ENCODE results near the gene NFATC3.

DNA sequence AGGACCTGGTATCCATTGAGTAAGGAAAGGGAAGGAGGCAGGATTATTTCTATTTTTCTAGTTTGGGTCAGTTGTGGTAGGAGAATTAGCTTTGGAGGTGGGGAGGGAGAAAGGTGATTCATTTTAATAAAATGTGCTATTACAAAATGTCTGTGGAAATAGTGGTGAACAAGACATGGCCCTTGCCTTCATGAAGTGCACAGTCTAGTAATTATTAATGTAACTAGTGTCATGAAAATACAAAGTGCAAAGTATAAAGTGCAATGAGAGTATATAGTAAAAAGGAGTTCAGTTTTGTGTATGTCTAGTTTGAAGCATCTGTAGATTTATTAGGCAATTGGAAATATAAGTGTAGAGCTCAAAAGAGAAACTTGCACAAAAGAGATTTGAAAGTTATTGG is 11.9 kb downstream of the NFATC3 start:
- TF ChIP-seq, protein P1, sequence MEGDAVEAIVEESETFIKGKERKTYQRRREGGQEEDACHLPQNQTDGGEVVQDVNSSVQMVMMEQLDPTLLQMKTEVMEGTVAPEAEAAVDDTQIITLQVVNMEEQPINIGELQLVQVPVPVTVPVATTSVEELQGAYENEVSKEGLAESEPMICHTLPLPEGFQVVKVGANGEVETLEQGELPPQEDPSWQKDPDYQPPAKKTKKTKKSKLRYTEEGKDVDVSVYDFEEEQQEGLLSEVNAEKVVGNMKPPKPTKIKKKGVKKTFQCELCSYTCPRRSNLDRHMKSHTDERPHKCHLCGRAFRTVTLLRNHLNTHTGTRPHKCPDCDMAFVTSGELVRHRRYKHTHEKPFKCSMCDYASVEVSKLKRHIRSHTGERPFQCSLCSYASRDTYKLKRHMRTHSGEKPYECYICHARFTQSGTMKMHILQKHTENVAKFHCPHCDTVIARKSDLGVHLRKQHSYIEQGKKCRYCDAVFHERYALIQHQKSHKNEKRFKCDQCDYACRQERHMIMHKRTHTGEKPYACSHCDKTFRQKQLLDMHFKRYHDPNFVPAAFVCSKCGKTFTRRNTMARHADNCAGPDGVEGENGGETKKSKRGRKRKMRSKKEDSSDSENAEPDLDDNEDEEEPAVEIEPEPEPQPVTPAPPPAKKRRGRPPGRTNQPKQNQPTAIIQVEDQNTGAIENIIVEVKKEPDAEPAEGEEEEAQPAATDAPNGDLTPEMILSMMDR (IDR thresholded peaks at IDR 0.05) = no peak
- TF ChIP-seq POLR2A (IDR thresholded peaks at IDR 0.05) = no peak

All from heart left ventricle (tissue), 13 donors.